IMR-90 (cell line): Measurements from ENCODE around the gene PSPN.

Source experiments
- MAFK ChIP-seq: IDR thresholded peaks from 2 replicates; pipeline ENCODE4 v1.6.1; 2012; ENCODE audit warnings: low read depth, low read length, improper control_type of control experiment
- POLR2A ChIP-seq: IDR thresholded peaks from 2 replicates; pipeline ENCODE4 v1.6.1; 2012; ENCODE audit warnings: mild to moderate bottlenecking, low read depth, low read length
- TF ChIP-seq, protein P1 (sequence below): conservative IDR thresholded peaks from 2 replicates; pipeline ENCODE4 v1.5.1; 2012; ENCODE audit warnings: mild to moderate bottlenecking, low read depth, low read length, improper control_type of control experiment

DNA sequence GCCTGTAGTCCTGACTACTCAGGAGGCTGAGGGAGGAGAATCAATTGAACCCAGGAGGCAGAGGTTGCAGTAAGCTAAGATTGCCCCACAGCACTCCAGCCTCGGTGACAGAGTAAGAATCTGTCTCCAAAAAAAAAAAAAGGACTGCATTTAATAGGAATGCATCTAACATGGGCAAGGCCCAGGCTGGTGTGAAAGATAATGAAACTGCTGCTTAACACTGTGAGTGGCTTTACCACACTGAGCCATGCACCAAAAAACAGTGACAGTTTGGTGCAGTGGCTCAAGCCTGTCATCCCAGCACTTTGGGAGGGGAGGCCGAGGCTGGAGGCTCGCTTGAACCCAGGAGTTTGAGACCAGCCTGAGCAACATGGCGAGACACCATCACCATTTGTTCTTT, 8.6 kb upstream of the PSPN start:
- TF ChIP-seq, protein P1, sequence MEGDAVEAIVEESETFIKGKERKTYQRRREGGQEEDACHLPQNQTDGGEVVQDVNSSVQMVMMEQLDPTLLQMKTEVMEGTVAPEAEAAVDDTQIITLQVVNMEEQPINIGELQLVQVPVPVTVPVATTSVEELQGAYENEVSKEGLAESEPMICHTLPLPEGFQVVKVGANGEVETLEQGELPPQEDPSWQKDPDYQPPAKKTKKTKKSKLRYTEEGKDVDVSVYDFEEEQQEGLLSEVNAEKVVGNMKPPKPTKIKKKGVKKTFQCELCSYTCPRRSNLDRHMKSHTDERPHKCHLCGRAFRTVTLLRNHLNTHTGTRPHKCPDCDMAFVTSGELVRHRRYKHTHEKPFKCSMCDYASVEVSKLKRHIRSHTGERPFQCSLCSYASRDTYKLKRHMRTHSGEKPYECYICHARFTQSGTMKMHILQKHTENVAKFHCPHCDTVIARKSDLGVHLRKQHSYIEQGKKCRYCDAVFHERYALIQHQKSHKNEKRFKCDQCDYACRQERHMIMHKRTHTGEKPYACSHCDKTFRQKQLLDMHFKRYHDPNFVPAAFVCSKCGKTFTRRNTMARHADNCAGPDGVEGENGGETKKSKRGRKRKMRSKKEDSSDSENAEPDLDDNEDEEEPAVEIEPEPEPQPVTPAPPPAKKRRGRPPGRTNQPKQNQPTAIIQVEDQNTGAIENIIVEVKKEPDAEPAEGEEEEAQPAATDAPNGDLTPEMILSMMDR: no peak
- TF ChIP-seq POLR2A (no peak), MAFK (no peak)
